HL-60 (cell line): Measurements from ENCODE around the gene RASSF7.

Experiments used
- GABPA ChIP-seq: IDR thresholded peaks from 2 replicates; pipeline ENCODE4 v1.6.1; 2012; ENCODE audit warnings: low read depth
- POLR2AphosphoS5 ChIP-seq: IDR thresholded peaks from 2 replicates; pipeline ENCODE4 v1.6.1; 2012; ENCODE audit warnings: low read depth
- SPI1 ChIP-seq: IDR thresholded peaks from 2 replicates; pipeline ENCODE4 v1.6.1; 2012; ENCODE audit warnings: low read depth, mild to moderate bottlenecking, borderline replicate concordance
- TF ChIP-seq, protein P1 (sequence below): IDR thresholded peaks from 2 replicates; pipeline ENCODE4 v1.6.1; 2012; ENCODE audit warnings: low read depth; ENCODE audit not compliant: insufficient replicate concordance
- TF ChIP-seq, protein P2 (sequence below): IDR thresholded peaks from one replicate; pipeline ENCODE4 v1.5.1; 2011; ENCODE audit warnings: low read length, control low read depth, inconsistent platforms; ENCODE audit not compliant: insufficient read depth

- TF ChIP-seq, protein P1, sequence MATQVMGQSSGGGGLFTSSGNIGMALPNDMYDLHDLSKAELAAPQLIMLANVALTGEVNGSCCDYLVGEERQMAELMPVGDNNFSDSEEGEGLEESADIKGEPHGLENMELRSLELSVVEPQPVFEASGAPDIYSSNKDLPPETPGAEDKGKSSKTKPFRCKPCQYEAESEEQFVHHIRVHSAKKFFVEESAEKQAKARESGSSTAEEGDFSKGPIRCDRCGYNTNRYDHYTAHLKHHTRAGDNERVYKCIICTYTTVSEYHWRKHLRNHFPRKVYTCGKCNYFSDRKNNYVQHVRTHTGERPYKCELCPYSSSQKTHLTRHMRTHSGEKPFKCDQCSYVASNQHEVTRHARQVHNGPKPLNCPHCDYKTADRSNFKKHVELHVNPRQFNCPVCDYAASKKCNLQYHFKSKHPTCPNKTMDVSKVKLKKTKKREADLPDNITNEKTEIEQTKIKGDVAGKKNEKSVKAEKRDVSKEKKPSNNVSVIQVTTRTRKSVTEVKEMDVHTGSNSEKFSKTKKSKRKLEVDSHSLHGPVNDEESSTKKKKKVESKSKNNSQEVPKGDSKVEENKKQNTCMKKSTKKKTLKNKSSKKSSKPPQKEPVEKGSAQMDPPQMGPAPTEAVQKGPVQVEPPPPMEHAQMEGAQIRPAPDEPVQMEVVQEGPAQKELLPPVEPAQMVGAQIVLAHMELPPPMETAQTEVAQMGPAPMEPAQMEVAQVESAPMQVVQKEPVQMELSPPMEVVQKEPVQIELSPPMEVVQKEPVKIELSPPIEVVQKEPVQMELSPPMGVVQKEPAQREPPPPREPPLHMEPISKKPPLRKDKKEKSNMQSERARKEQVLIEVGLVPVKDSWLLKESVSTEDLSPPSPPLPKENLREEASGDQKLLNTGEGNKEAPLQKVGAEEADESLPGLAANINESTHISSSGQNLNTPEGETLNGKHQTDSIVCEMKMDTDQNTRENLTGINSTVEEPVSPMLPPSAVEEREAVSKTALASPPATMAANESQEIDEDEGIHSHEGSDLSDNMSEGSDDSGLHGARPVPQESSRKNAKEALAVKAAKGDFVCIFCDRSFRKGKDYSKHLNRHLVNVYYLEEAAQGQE: no peak
- TF ChIP-seq, protein P2, sequence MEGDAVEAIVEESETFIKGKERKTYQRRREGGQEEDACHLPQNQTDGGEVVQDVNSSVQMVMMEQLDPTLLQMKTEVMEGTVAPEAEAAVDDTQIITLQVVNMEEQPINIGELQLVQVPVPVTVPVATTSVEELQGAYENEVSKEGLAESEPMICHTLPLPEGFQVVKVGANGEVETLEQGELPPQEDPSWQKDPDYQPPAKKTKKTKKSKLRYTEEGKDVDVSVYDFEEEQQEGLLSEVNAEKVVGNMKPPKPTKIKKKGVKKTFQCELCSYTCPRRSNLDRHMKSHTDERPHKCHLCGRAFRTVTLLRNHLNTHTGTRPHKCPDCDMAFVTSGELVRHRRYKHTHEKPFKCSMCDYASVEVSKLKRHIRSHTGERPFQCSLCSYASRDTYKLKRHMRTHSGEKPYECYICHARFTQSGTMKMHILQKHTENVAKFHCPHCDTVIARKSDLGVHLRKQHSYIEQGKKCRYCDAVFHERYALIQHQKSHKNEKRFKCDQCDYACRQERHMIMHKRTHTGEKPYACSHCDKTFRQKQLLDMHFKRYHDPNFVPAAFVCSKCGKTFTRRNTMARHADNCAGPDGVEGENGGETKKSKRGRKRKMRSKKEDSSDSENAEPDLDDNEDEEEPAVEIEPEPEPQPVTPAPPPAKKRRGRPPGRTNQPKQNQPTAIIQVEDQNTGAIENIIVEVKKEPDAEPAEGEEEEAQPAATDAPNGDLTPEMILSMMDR: no peak
- TF ChIP-seq GABPA: no peak
- no peak for TF ChIP-seq POLR2AphosphoS5
- no peak for TF ChIP-seq SPI1
Observed at GRCh38 chr11:528815-529727, 31.7 kb upstream of the RASSF7 start.
